AG09319 (cell line): ENCODE results near the gene BTBD2.

ENCODE experiments used
- DNase-seq: peaks from one replicate; pipeline ENCODE4 v3.0.0-alpha.2; 2010; ENCODE audit warnings: low read depth; ENCODE audit errors: extremely low read depth
- TF ChIP-seq, protein P1 (sequence below): IDR thresholded peaks from 2 replicates; pipeline ENCODE4 v1.5.1; 2011; ENCODE audit warnings: low read depth, mild to moderate bottlenecking, inconsistent platforms, low read length, moderate library complexity

Gene BTBD2

DNA sequence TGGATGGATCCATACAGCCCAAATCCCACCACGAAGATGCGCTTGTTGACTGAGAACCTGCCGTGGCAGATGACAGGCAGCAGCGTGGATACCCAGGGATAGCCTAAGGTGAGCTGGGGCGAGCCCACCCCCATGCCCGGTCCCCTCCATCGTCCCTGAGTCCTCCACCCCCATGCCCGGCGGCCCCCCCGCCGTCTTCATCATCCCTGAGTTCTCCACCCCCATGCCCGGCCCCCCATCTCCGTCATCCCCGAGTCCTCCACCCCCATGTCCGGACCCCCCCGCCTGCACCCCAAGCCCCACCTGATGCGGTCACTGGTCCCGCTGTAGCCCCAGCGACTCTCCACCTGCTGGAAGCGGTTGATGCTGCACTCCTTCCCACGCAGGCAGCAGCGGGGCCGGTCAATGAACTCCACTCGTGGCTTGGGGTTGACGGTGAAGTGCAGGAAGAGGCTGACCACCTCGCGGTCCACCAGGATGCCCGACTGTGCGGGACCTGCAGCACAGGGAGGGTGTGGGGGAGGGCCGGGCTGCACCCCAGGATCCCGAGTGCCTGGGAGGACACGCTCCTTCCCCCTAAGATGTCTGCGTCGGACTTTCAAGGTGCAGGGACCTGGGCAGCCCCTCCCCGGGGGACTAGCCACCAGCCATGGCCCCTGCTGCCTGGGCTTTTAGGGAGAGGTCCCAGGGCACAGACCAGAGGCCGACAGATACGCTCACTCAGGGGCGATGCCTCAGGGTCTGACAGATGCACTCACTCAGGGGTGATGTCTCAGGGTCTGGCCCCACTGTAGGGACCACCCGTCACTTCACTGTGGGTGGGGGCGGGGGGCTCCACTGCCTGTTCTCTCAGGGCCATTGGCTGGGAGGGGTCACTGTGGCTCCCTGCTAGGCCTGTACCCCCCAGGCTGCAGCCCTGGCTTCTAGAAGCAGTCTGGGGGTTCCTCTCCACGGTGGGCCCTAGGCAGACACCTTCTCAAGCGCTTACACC, 28.0 kb downstream of the BTBD2 start:
- no peak for DNase-seq

DNA sequence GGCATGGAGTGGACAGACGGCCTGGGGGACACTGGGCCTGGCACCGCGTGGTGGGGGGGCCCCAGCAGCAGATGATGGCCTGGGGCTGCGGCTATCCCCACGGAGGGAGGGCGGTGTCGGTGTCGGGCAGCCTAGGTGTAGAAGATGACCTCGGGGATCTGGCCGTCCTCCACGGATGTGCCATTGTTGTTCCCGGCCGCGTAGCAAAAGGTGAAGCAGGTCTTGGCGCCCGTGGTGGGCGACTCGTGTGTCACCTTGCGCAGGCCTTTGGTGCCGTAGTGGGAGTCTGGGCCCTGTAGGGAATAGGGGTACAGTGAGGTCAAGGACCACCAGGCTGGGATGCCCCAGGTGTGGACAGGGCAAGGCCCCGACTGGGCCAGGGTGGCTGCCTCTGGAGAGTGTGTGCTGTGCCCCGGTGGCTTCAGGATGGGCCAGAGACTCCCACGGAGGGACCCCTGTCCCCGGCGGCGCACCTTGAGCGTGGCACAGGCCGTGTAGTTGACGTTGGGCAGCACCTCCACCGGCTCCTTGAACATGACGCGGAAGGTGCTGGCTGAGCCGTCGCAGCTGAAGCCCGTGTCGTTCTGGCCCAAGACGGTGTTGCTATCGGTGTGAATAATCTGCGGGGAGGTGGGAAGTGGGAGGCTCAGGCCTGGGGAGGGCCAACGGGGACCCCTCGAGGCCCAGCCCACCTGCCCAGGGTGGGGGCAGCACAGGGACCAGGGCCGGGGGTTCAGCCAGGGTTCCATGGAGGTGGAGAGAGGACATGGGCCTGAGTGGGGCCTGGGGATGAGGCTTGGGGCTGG, 29.0 kb downstream of the BTBD2 start:
- no peak for DNase-seq
- TF ChIP-seq, protein P1, sequence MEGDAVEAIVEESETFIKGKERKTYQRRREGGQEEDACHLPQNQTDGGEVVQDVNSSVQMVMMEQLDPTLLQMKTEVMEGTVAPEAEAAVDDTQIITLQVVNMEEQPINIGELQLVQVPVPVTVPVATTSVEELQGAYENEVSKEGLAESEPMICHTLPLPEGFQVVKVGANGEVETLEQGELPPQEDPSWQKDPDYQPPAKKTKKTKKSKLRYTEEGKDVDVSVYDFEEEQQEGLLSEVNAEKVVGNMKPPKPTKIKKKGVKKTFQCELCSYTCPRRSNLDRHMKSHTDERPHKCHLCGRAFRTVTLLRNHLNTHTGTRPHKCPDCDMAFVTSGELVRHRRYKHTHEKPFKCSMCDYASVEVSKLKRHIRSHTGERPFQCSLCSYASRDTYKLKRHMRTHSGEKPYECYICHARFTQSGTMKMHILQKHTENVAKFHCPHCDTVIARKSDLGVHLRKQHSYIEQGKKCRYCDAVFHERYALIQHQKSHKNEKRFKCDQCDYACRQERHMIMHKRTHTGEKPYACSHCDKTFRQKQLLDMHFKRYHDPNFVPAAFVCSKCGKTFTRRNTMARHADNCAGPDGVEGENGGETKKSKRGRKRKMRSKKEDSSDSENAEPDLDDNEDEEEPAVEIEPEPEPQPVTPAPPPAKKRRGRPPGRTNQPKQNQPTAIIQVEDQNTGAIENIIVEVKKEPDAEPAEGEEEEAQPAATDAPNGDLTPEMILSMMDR = no peak

More for the DNA sequence above, 28.0 kb downstream of the BTBD2 start:
- TF ChIP-seq, protein P1 = no peak

DNA sequence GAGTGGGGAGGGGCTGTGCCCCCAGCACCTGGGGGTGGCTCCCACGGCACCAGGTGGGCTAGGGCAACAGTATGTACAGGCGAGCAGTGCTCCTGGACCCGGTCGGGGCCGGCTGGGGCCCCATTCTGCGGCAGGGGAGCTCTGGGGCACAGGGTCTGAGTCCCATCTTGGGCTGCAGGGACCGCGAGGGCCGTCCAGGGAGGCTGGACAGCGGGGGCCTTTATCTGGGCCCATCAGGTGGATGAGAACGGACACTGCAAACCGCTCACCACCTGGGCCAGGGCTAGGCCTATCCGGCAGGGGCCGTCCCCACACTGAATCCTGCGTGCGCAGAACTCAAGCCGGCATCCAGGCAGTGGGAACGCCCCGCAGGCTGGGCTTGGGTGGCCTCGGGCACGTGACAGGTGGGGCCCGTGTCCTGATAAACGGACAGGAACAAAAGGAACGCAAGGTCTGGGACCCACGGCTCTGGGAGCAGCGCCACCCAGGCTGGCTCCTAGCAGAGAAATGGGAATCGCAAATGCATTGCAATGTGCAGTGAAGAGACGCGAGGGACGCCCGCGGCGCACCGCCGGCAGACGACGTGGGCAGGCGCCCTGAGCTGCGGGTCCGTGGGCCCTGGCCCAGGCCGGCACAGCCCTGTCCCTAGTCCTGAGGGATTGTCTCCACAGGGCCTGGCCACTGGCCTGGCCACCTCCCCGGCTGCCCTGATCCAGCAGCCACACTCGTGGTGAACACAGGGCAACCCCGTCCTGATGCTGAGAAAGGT, 29.7 kb downstream of the BTBD2 start:
- TF ChIP-seq, protein P1 = no peak
- DNase-seq = no peak

DNA sequence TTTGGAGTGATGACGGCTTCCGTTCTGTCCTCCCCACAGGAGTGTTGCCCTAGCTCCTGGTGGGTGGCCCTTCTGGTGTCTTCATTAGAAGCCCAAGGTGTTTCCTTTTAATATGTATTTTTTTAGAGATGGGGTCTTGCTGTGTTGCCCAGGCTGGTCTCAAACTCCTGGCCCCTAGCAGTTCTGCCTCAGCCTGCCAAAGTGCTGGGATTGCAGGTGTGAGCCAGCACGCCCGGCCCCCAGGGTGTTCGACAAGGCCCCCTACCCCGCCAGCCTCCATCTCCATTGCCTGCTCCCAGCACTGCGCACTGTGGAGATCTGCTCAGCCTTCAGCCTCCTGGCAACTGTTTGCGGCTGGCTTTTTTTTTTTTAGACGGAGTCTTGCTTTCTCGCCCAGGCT, 31.2 kb downstream of the BTBD2 start:
- no peak for DNase-seq
- TF ChIP-seq, protein P1 = no peak

DNA sequence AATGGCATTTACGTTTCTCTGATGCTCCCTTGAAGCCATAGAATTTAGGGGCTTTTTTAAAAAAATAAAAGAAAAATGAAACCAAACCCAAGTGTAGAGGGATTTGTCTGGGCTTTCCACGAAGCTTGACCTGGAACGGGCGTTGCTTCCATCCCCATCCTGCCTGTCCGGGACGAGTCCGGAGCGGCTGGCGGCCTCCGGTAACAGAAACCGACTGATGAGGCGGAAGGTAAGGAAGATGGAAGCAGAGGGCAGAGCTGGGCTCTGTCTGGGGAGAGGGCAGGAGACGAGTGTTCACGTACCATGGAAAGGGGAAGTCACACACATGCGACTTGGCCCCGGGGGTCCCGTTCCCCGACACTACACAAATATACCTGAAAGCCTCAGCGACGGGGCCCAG, 34.3 kb downstream of the BTBD2 start:
- DNase-seq = no peak
- TF ChIP-seq, protein P1 = no peak

DNA sequence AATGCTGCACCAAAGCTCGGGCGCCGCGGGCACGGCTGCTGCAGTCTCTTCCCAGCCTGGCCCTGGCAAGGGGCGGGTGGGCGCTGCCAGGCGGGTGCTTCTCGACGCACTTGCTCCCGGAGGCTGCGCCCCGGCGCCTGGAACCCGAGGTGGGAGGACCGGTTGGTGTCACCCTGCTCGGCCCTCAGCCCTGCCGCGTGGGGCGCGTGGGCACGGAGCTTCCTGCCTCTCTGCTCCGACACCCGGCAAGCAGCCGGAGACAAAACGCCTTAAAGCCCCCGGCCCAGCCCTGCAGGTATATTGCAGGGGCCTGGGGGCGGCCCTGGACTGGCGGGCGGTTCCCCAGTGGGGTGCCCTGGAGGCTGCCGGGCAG, 34.7 kb downstream of the BTBD2 start:
- DNase-seq = no peak

More for the DNA sequence above, 34.7 kb downstream of the BTBD2 start:
- TF ChIP-seq, protein P1 = no peak
